HepG2 (cell line): Measurements from ENCODE around the gene CLDND2. TPM values are rescaled to one million over a fixed set of nuclear protein-coding genes. Genes with fewer than 3 reads are reported as not detected.

Experiments
- ARHGAP35 ChIP-seq: sonication (generic); formaldehyde crosslinking; IDR thresholded peaks from 2 replicates; pipeline ENCODE4 v1.9.0; 2022; ENCODE audit warnings: mild to moderate bottlenecking, inconsistent platforms, moderate library complexity, missing genetic modification reagents, borderline replicate concordance
- ASH2L ChIP-seq: fragments of 300-600, 200-600 bp; sonication (generic); IDR thresholded peaks from 2 replicates; pipeline ENCODE4 v1.7.0; 2017; ENCODE audit warnings: low read depth, mild to moderate bottlenecking, moderate library complexity, mixed read lengths, low read length; ENCODE audit not compliant: insufficient read length
- ATF2 ChIP-seq: sonication (generic); formaldehyde crosslinking; IDR thresholded peaks from 2 replicates; pipeline ENCODE4 v1.4.0; 2020; ENCODE audit warnings: missing genetic modification reagents
- BRCA1 ChIP-seq: sonication (generic); formaldehyde crosslinking; IDR thresholded peaks from 2 replicates; pipeline ENCODE4 v1.4.0; 2020; ENCODE audit warnings: missing genetic modification reagents
- FOXM1 ChIP-seq: sonication (generic); formaldehyde crosslinking; IDR thresholded peaks from 2 replicates; pipeline ENCODE4 v1.5.0; 2020; ENCODE audit warnings: missing genetic modification reagents
- FOXO4 ChIP-seq: sonication (generic); formaldehyde crosslinking; conservative IDR thresholded peaks from 2 replicates; pipeline ENCODE4 v1.8.1; 2023; ENCODE audit warnings: missing genetic modification reagents
- GATA4 ChIP-seq: sonication (generic); IDR thresholded peaks from 2 replicates; pipeline ENCODE4 v1.6.1; 2016; ENCODE audit warnings: antibody characterized with exemption, low read depth, borderline replicate concordance
- HINFP ChIP-seq: sonication (generic); formaldehyde crosslinking; IDR thresholded peaks from 2 replicates; pipeline ENCODE4 v1.4.0; 2020; ENCODE audit warnings: low read depth, mild to moderate bottlenecking, missing genetic modification reagents
- MED1 ChIP-seq: sonication (generic); formaldehyde crosslinking; IDR thresholded peaks from 2 replicates; pipeline ENCODE4 v1.4.0; 2020; ENCODE audit warnings: missing genetic modification reagents
- MEIS1 ChIP-seq: sonication (generic); formaldehyde crosslinking; IDR thresholded peaks from 2 replicates; pipeline ENCODE4 v1.9.0; 2021; ENCODE audit warnings: mild to moderate bottlenecking, missing genetic modification reagents, moderate library complexity, borderline replicate concordance
- MIER2 ChIP-seq: IDR thresholded peaks from 2 replicates; pipeline ENCODE4 v1.6.1; 2016; ENCODE audit warnings: missing biosample characterization, missing genetic modification reagents
- MYPOP ChIP-seq: sonication (generic); formaldehyde crosslinking; IDR thresholded peaks from 2 replicates; pipeline ENCODE4 v1.8.1; 2023; ENCODE audit warnings: mild to moderate bottlenecking, moderate library complexity, missing genetic modification reagents
- NFIB ChIP-seq: sonication (generic); formaldehyde crosslinking; IDR thresholded peaks from 2 replicates; pipeline ENCODE4 v1.9.0; 2021; ENCODE audit warnings: missing genetic modification reagents, mild to moderate bottlenecking, borderline replicate concordance
- NFKB2 ChIP-seq: sonication (generic); formaldehyde crosslinking; IDR thresholded peaks from 2 replicates; pipeline ENCODE4 v1.4.0; 2020; ENCODE audit warnings: missing genetic modification reagents, borderline replicate concordance
- PHF21A ChIP-seq: sonication (generic); formaldehyde crosslinking; IDR thresholded peaks from 2 replicates; pipeline ENCODE4 v1.5.0; 2020; ENCODE audit warnings: mild to moderate bottlenecking, missing genetic modification reagents
- POLR2A ChIP-seq, 2 experiments: IDR thresholded peaks; 2 replicates each; pipeline ENCODE4 v1.6.1; 2011; ENCODE audit warnings: low read depth in 2 of 2, low read length in 2 of 2, mild to moderate bottlenecking in 1 of 2, moderate library complexity in 1 of 2; ENCODE audit not compliant: insufficient read depth in 1 of 2
- SIX4 ChIP-seq: sonication (generic); formaldehyde crosslinking; IDR thresholded peaks from 2 replicates; pipeline ENCODE4 v1.4.0; 2020; ENCODE audit warnings: missing genetic modification reagents
- TAF1 ChIP-seq: sonication (generic); formaldehyde crosslinking; IDR thresholded peaks from 2 replicates; pipeline ENCODE4 v1.4.0; 2020; ENCODE audit warnings: missing genetic modification reagents
- ZNF180 ChIP-seq: sonication (generic); formaldehyde crosslinking; IDR thresholded peaks from 2 replicates; pipeline ENCODE4 v1.4.0; 2020; ENCODE audit warnings: low read depth, missing genetic modification reagents, borderline replicate concordance
- ZNF329 ChIP-seq: sonication (generic); formaldehyde crosslinking; IDR thresholded peaks from 2 replicates; pipeline ENCODE4 v1.9.0; 2021; ENCODE audit warnings: low read depth, mild to moderate bottlenecking, missing genetic modification reagents
- ZNF460 ChIP-seq: sonication (generic); formaldehyde crosslinking; IDR thresholded peaks from 2 replicates; pipeline ENCODE4 v1.5.1; 2020; ENCODE audit warnings: missing genetic modification reagents, mild to moderate bottlenecking, borderline replicate concordance
- ZNF652 ChIP-seq: IDR thresholded peaks from 2 replicates; pipeline ENCODE4 v1.6.1; 2016; ENCODE audit warnings: low read depth, borderline replicate concordance
- ZNF782 ChIP-seq: sonication (generic); formaldehyde crosslinking; IDR thresholded peaks from 2 replicates; pipeline ENCODE4 v1.4.0; 2020; ENCODE audit warnings: missing genetic modification reagents, mild to moderate bottlenecking, borderline replicate concordance
- ZNF792 ChIP-seq: IDR thresholded peaks from 2 replicates; pipeline ENCODE4 v1.6.1; 2016
- ZSCAN31 ChIP-seq: sonication (generic); formaldehyde crosslinking; IDR thresholded peaks from 2 replicates; pipeline ENCODE4 v1.5.0; 2020; ENCODE audit warnings: low read depth, mild to moderate bottlenecking, missing genetic modification reagents
- polyA plus RNA-seq, 8 experiments: library from polyadenylated mRNA; depleted of rRNA in 3 of 8; stranded (reverse) in 7 of 8; unstranded in 1 of 8; fragments of >200 nt; fragmentation: Illumina TruSeq in 4 of 8; extraction: Trizol in 4 of 8; gene quantifications; 2 replicates each; pipeline versions ENCODE4 v1.2.1 to v1.2.3, GENCODE V29; 2011 to 2016; ENCODE audit warnings: low read depth in 4 of 8, missing spikeins in 1 of 8, mixed read lengths in 1 of 8; ENCODE audit not compliant: insufficient read depth in 1 of 8
- total RNA-seq, 5 experiments: library from RNA; depleted of rRNA; stranded (reverse); fragments of >200 nt; fragmentation: Illumina TruSeq; extraction: Trizol; gene quantifications; 2 replicates each; pipeline ENCODE4 v1.2.3, GENCODE V29; 2016; ENCODE audit warnings: low read depth in 1 of 5

The CLDND2 gene
- total and polyA plus RNA-seq, 2 of the 13 experiments (the other 11 are each of a cell fraction or from before 2014, with no cell fraction given), result 0.84 to 1.8 TPM

GRCh38 chr19:51364200-51365106, 4.3 kb downstream of the CLDND2 start (continued):
- TF ChIP-seq MYPOP (CRISPR knock-in tag), result no peak
- no peak for TF ChIP-seq ZSCAN31 (CRISPR knock-in tag)
- peak; percentile 57 for TF ChIP-seq MED1
- TF ChIP-seq ZNF180 (CRISPR knock-in tag), result no peak
- TF ChIP-seq ZNF460, result no peak
- TF ChIP-seq NFKB2 (CRISPR knock-in tag), result no peak
- TF ChIP-seq ARHGAP35 (CRISPR knock-in tag), result no peak
- no peak for TF ChIP-seq ZNF652 (CRISPR knock-in tag)
- TF ChIP-seq FOXO4 (CRISPR knock-in tag), result no peak
- TF ChIP-seq ZNF329, result no peak
- TF ChIP-seq ATF2 (CRISPR knock-in tag), result no peak
- no peak for TF ChIP-seq HINFP (CRISPR knock-in tag)
- no peak for TF ChIP-seq SIX4 (CRISPR knock-in tag)
- TF ChIP-seq MEIS1 (CRISPR knock-in tag), result no peak
- 0 out of 2 replicates have a peak, but pooled peaks have one; percentile 27 for TF ChIP-seq BRCA1 (CRISPR knock-in tag)
- no peak for TF ChIP-seq ASH2L
- peak; percentile 29; the same call in 1 of the 2 replicates for TF ChIP-seq TAF1 (CRISPR knock-in tag)
- TF ChIP-seq PHF21A (CRISPR knock-in tag), result no peak; the same call in 1 of the 2 replicates
- TF ChIP-seq POLR2A (IDR thresholded peaks at IDR 0.05; ENCODE audit: insufficient read depth in 1 of 2, low read depth in 2 of 2, low read length in 2 of 2), result peak; percentile 65 to 73
- no peak for TF ChIP-seq NFIB (CRISPR knock-in tag)
- TF ChIP-seq ZNF792, result no peak
- TF ChIP-seq GATA4, result 0 out of 2 replicates have a peak, but pooled peaks have one; percentile 2
- no peak for TF ChIP-seq MIER2 (CRISPR knock-in tag)
- peak; percentile 44; the same call in 1 of the 2 replicates for TF ChIP-seq ZNF782 (CRISPR knock-in tag)
- TF ChIP-seq FOXM1, result no peak
